Fibroblast of upper back skin (primary cell): ENCODE results near the gene PLEKHA6.

Experiments
- DNase-seq: peaks from one replicate; pipeline ENCODE4 v3.0.0-alpha.2; 2013

PLEKHA6 gene

GRCh38 chr1:204280099-204280961 is 79.4 kb downstream of the PLEKHA6 start:
- no peak for DNase-seq

DNA sequence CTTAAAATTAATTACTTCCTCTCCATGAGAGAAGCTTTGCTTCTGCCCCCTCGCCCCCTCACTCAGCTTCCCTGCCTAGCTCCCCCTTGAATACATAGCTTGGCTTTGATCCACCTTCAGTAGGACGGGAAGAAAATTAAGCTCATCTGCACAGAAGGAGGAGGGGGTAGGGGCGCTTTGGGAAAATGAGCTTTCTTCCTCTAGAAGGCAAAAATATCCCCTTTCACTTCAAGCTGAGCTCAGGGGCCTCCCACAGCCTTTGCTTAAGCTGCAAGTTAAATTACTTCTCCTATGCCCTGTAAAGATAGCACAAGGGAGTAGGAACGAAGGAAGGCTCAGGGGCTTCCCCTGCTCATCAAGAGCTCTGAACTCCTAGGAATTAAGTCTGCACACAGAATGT is 80.8 kb downstream of the PLEKHA6 start:
- DNase-seq: no peak

DNA sequence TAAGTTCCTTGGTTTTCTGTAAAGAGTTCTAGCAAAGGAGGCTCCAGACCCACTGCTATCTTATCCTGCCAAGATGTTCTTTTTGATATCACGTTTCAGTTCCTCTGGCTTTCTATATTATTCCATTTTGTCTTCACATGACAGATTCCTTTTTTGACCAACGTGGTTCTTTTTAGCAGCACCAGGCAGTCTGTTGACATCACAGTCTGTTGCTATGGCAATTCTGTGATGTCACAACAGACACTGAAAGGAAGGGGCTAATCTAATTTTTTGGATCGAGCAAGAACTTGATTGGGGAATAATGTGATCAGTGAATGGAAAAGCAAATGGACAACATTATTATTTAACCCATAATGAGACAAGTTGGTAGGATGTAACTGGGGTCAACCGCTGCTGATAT is 81.5 kb downstream of the PLEKHA6 start:
- no peak for DNase-seq

DNA sequence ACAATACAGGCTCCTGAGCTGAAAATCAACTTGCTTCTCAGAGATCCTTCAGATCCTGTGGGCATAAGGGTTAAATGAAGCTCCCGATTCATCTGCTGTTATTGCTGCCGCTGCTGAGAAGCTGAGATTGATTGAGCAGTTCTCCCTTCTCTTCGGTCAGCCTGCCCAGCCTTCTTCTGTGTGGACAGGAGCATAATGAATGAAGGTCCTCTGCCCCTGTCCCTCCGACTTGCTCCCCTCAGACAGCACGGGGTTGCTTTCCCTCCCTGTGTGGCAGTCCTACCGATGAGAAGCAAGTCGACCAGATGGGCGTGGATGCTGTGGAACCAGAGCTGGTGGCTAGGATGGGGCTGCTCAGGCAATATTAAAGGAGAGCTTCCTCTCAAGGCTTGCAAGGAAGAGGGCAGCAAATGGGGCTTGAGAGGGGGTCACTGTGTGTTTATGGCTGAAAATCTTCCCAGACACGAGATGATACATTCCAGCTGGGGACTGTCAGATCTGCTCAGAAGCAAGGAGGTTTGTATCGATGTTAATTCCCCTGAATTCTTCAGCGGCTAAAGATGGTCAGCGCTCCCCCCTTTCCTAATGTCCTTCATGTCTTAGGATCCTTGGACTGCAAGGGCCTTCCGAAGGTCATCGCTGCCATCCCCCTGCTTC is 82.0 kb downstream of the PLEKHA6 start:
- no peak for DNase-seq

- no peak for DNase-seq
Observed at GRCh38 chr1:204275695-204276370, 83.9 kb downstream of the PLEKHA6 start.

DNA sequence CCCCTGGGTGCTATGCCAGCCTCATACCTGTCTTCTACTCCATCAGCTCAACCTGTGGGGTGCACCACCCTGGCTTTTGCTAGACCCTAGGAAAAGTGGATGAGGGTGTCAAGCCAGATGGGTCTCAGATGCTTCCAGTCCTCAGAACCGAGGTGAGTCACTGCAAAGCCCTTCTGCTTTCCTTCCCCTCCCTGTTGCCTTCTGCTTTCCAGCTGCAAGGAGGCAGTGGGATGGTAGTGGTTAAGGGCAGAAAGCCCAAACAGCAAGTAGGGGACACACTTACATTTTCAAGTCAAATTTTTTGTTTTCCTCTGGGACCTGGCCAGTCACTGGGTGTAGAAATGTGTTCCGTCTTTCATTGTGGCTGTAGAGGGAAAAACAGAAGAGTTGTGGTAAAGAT is 85.3 kb downstream of the PLEKHA6 start:
- DNase-seq: peak; percentile 52

GRCh38 chr1:204272505-204272904 is 87.2 kb downstream of the PLEKHA6 start:
- no peak for DNase-seq

GRCh38 chr1:204271970-204272369 is 87.8 kb downstream of the PLEKHA6 start:
- no peak for DNase-seq

GRCh38 chr1:204268101-204268500 is 91.6 kb downstream of the PLEKHA6 start:
- no peak for DNase-seq

GRCh38 chr1:204267191-204267601 is 92.5 kb downstream of the PLEKHA6 start:
- DNase-seq: no peak

DNA sequence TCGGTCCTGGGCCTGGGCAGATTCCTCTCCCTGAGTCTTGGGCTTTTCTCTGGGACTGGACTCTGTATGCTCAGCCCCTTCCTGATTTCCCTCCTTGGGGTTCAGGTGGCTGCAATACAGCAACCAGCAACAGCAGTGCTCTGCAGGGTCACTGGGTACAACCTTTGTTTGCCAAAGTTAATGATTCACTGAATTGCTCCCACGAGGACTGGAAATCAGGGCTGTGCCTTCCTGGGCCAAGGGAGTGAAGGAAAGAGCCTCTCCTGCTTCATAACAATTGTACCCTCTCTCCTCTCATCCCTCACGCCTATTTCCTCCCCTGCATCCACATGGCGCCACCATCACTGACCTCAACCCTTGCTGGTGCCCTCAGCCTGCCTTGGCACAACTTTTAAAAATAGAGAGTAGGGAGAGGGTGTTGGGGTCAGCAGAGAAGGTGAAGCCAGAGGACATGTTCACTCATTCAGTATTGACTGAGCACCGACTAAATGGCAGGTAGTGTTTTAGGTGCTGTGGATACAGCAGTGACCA is 93.2 kb downstream of the PLEKHA6 start:
- DNase-seq: no peak

DNA sequence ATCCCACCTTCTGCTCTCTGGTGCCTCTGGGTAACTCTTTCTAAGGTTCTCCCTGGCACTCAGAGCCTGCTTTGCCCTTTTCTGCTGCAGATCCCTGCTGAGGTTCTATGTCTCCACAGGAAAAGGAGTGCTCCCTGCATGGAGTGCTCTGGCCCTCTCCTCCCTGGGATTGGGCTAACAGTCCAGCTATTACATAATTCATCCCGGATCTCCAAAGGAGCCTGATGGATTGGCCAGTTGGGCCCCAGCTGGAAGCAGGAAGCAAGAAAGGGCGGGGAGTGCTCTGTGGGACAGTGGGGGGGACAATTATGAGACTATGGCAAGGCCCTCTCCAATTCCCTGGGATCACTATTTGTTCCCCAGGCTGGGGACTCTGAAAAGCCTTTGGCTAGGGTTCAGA is 94.1 kb downstream of the PLEKHA6 start:
- no peak for DNase-seq

DNA sequence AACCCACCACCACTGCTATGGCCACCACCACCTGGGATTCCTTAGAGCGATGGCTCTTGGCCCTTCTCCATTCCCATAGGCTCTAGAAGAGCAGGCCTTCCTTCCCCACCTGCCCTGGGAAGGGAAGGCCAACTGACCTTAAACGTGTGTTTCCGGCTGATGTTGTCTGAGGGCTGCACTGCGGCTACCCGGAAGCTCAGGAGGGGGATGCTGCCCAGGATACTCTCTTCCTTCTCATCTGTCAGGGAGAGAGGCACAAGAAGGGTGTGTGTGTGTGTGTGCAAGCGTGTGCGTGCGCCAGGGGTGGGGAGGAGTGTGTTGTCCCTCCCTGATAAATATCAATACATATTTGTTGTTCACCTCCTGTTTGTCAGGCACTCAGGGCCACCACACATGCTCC is 94.9 kb downstream of the PLEKHA6 start:
- DNase-seq: no peak

DNA sequence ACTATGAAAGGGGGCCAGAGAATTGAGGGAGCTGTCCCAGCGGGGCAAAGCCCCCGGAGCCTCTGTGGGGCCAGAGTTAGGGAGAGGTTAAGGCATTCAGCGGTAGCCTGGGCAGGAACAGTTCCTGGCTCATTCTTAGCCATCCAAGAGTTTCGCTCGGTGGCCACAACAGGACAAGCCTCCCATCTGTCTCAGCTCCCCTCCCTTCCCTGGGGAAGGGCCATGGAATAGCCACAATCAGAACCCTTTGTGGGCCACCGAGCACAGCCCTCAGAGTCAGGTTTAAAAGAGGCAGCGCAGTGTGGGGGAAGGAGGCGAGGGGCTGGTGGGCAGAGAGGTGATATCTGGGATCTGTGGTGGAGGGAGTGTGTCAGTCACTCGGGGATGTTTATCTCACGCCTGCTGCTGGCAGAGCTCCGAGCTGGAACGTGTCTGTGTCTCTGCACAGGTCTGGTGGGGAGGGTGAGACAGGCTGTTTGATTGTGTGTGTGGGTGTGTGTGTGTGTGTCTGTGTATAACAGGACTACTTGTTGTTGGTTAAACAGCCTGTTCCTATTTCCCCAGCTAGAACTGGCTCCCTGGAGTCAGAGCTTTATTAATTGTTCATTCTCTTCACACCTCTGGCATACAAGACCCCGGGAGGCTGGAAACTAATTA is 96.3 kb downstream of the PLEKHA6 start:
- DNase-seq: no peak

- no peak for DNase-seq
Observed at GRCh38 chr1:204262506-204263253, 97.0 kb downstream of the PLEKHA6 start.

- peak; percentile 58 for DNase-seq
Observed at GRCh38 chr1:204261746-204262505, 97.8 kb downstream of the PLEKHA6 start.

GRCh38 chr1:204261266-204261665 is 98.5 kb downstream of the PLEKHA6 start:
- DNase-seq: no peak

GRCh38 chr1:204260601-204261197 is 99.0 kb downstream of the PLEKHA6 start:
- DNase-seq: no peak

DNA sequence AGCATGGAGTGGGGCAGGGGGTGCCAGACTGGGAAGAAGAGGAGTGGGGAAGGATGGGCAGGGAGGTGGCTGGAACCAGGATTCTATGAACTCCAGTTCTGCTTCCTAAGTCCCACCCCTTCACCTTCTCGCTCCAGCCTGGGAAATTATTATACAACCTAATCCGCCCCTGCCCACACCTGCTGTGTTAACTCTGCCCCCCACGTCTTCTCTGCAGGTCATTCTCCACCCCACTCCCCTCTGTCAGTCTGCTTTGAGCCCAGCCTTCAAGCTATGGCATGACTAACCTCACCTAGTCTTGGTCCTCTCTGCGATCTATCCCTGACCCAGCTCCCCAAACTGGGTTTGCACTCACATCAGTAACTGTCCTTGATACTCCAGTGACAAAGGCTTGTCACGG is 99.9 kb downstream of the PLEKHA6 start:
- DNase-seq: no peak

GRCh38 chr1:204259196-204259595 is 100.5 kb downstream of the PLEKHA6 start:
- DNase-seq: no peak
